Subcutaneous adipose tissue (tissue), 4 donors: Measurements from ENCODE around the gene RABGAP1. TPM values are rescaled to one million over a fixed set of nuclear protein-coding genes. Genes with fewer than 3 reads are reported as not detected.

Source experiments
- CTCF ChIP-seq: fragments of 450-650 bp; IDR thresholded peaks from one replicate; pipeline ENCODE4 v1.5.1; 2016; ENCODE audit warnings: low read depth, mild to moderate bottlenecking, control low read depth, antibody characterized with exemption, moderate library complexity
- total RNA-seq, 4 donors: library from RNA; depleted of rRNA; stranded (reverse); fragments of >200 nt; gene quantifications; one replicate each; pipeline ENCODE4 v1.1.0, GENCODE V29; 2016

The RABGAP1 gene
- total RNA-seq, 4 donors from 2014 or later, result 47.4 to 65.4 (median 52.8) TPM

GRCh38 chr9:123099042-123099441 is 158.2 kb downstream of the RABGAP1 start:
- no peak for TF ChIP-seq CTCF

- no peak for TF ChIP-seq CTCF
Measured at GRCh38 chr9:123099548-123099947, 158.7 kb downstream of the RABGAP1 start.

- TF ChIP-seq CTCF, result no peak
Measured at GRCh38 chr9:123102375-123103113, 161.7 kb downstream of the RABGAP1 start.

GRCh38 chr9:123104807-123105206 is 164.0 kb downstream of the RABGAP1 start:
- no peak for TF ChIP-seq CTCF

- TF ChIP-seq CTCF, result no peak
Measured at GRCh38 chr9:123105490-123105889, 164.7 kb downstream of the RABGAP1 start.

GRCh38 chr9:123107639-123108285 is 166.9 kb downstream of the RABGAP1 start:
- TF ChIP-seq CTCF, result no peak

GRCh38 chr9:123108976-123109375 is 168.2 kb downstream of the RABGAP1 start:
- TF ChIP-seq CTCF, result no peak
